HG02759 (cell line): ENCODE measurements around the gene TJAP1.
"Not testable (repeated sequence)": the region's sequence is repeated elsewhere in the genome, so short reads cannot be mapped to it uniquely, and the experiment has no call there.

Experiments
- ATAC-seq: cut with Tn5 transposase; IDR thresholded peaks from one replicate; pipeline ENCODE4 v1.9.1; 2021; ENCODE audit warnings: mild to moderate bottlenecking, moderate library complexity; ENCODE audit not compliant: unreplicated experiment

Gene TJAP1

DNA sequence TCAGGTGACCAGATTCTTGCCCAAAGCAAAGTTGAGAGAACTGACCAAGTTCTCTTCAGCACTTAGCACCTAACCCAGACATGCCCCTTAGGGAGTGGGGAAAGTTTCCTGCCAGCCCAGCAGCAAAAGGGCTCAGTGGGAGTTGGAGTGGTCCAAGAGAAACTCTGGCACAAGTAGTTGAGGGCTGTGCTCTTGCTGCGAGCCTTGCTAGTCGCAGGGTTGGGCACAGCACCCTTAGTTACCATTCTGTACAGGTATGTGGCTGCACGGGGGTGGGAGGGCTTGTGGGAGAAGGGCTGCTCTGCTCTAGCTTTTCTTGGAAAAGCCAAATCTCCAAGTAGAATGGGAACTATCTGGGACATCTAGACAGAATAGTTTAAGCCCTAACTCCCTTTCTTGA is 45.9 kb downstream of the TJAP1 start:
- ATAC-seq: no peak

- ATAC-seq: no peak
Observed at GRCh38 chr6:43524483-43524961, 47.2 kb downstream of the TJAP1 start.

DNA sequence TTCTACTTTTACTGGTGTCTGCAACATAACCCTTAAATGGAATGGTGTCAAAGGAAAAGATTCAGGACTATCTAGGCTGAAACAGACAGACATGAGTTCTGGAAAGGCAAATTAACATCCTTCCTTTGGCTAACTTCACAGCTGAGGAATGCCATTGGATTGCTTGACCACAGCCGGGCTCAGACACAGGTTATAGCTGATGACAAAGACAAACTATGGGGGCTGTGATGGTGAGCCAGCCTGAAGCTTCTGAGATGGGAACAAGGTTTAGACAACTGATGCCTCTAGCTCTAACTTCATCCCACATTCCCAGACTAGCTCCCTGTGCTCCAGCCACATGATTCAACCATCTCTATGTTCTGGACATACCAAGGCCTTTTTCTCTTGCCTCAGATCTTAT is 54.8 kb downstream of the TJAP1 start:
- no peak for ATAC-seq

GRCh38 chr6:43538986-43539385 is 61.6 kb downstream of the TJAP1 start:
- not testable (repeated sequence) for ATAC-seq

DNA sequence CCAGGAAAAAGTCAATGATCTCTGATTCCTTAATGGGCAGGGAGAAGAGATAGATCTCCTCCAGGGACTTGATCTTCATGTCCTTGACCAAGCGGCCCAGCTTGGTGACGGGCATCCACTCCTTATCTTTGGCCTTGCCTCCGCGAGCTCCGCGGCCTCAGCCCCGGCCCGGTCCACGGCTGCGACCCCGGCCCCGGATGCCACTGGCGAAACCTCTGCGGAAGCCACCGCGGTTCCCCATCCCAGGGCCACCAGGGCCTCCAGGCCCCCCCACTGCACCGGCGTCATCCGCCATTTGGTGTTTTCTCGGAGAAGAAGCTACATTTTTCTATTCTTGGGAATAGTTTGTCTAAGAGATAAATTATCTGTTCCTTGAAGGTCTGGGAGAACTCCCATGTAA is 62.0 kb downstream of the TJAP1 start:
- ATAC-seq: not testable (repeated sequence)

DNA sequence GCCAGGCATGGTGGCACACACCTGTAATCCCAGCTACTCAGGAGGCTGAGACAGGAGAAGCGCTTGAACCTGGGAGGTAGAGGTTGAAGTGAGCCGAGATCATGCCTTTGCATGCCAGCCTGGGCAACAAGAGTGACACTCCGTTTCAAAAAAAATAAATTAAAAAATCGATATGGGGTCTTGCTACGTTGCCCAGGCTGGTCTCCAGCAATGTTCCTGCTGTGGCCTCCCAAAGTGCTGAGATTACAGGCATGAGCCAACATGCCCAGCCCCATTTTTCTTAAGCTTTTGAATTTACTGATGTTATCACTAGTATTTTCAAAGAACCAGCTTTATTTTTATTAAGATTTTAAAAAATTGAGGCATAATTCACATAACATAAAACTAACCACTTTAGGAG is 63.1 kb downstream of the TJAP1 start:
- no peak for ATAC-seq

- ATAC-seq: peak; percentile 54
Observed at GRCh38 chr6:43541774-43542471, 64.6 kb downstream of the TJAP1 start.

DNA sequence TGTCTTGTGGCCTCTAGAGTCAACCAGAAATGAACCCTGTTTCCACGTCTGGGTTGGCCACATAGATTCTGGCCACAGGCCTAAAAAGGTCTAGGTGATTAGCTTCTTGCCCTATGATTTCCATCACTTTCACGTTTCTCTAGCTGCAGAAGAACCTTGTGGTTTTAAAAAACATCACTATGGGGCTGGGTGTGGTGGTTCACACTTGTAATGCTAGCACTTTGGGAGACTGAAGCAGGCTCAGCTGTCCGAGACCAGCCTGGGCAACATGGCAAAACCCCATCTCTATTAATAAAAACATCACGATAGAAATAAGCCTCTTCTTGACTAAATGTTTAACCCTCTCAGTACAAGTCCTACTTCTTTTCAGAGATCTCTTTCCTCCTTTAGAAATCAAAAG is 67.1 kb downstream of the TJAP1 start:
- no peak for ATAC-seq

DNA sequence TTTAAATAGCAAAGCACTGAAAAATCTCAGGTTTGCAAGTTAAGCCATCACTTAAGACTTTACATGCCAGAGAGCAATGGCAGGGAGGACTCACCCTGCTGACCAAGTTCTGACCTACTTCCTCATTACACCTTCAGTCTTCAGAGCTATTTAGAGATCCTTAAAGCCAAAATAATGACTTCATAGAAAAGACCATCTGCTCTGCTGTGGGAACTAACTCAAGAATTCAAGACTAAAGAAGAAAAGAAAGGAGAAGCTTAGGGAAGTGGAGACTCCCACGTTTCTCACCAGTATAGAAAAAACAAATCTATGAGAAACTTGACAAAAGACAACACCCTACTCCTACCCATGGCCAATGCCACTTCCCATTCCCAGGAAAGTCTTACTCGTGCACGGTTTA is 69.9 kb downstream of the TJAP1 start:
- no peak for ATAC-seq
